GM21786 (cell line): Measurements from ENCODE around the gene ATP5PF.
"Not testable (repeated sequence)": the region's sequence is repeated elsewhere in the genome, so short reads cannot be mapped to it uniquely, and the experiment has no call there.

Experiments
- ATAC-seq: cut with Tn5 transposase; IDR thresholded peaks from one replicate; pipeline ENCODE4 v1.9.1; 2021; ENCODE audit not compliant: unreplicated experiment

Gene ATP5PF

GRCh38 chr21:25734904-25735645 is at the start of gene ATP5PF, which contains the start of gene GABPA:
Gene ATP5PF (minus strand): TSS chr21:25734904. CDS start chr21:25729794, 5,110 bp downstream.
Gene GABPA (plus strand): TSS chr21:25734972. CDS start chr21:25741599, 6,627 bp downstream.
- ATAC-seq, result peak; percentile 84

GRCh38 chr21:25778126-25778875 is 43.6 kb upstream of the ATP5PF start:
- ATAC-seq, result not testable (repeated sequence)

GRCh38 chr21:25776440-25776839 is 41.7 kb upstream of the ATP5PF start:
- ATAC-seq, result no peak

- no peak for ATAC-seq
Observed at GRCh38 chr21:25772686-25773085, 38.0 kb upstream of the ATP5PF start.

GRCh38 chr21:25767921-25768320 is 33.2 kb upstream of the ATP5PF start:
- no peak for ATAC-seq

- ATAC-seq, result no peak
Observed at GRCh38 chr21:25764065-25764464, 29.4 kb upstream of the ATP5PF start.

- ATAC-seq, result no peak
Observed at GRCh38 chr21:25760677-25761076, 26.0 kb upstream of the ATP5PF start.

GRCh38 chr21:25760061-25760460 is 25.4 kb upstream of the ATP5PF start:
- no peak for ATAC-seq

- ATAC-seq, result no peak
Observed at GRCh38 chr21:25759573-25759972, 24.9 kb upstream of the ATP5PF start.

GRCh38 chr21:25757531-25757930 is 22.8 kb upstream of the ATP5PF start:
- no peak for ATAC-seq

- ATAC-seq, result no peak
Observed at GRCh38 chr21:25756190-25756932, 21.7 kb upstream of the ATP5PF start.

- no peak for ATAC-seq
Observed at GRCh38 chr21:25752416-25752815, 17.7 kb upstream of the ATP5PF start.

- no peak for ATAC-seq
Observed at GRCh38 chr21:25750085-25750484, 15.4 kb upstream of the ATP5PF start.

- no peak for ATAC-seq
Observed at GRCh38 chr21:25744854-25745253, 10.2 kb upstream of the ATP5PF start.

- ATAC-seq, result no peak
Observed at GRCh38 chr21:25742900-25743299, 8.2 kb upstream of the ATP5PF start.

- no peak for ATAC-seq
Observed at GRCh38 chr21:25737421-25737820, 2.7 kb upstream of the ATP5PF start.

- ATAC-seq, result peak; percentile 38
Observed at GRCh38 chr21:25735646-25736597, 1.2 kb upstream of the ATP5PF start.

- ATAC-seq, result peak; percentile 0
Observed at GRCh38 chr21:25734654-25734903, 125 bp downstream of the ATP5PF start.

- peak; percentile 1 for ATAC-seq
Observed at GRCh38 chr21:25733859-25734653, 648 bp downstream of the ATP5PF start.
